ENCODE results near the gene AQP12B.

AQP12B gene

GRCh38 chr2:240648155-240648649 lies 34.5 kb downstream of the AQP12B start:
- DNase-seq (ENCODE audit: low read depth), result no peak
- no peak overlapping the region for H3K4me3 ChIP-seq (ENCODE audit: low read depth, low read length)
- TF ChIP-seq CTCF (IDR thresholded peaks at IDR 0.05; ENCODE audit: low read depth, low read length, missing control alignments), result no peak

GRCh38 chr2:240647503-240648154 lies 35.1 kb downstream of the AQP12B start:
- no peak for DNase-seq (ENCODE audit: low read depth)
- no peak for TF ChIP-seq CTCF (IDR thresholded peaks at IDR 0.05; ENCODE audit: low read depth, low read length, missing control alignments)
- H3K4me3 ChIP-seq (ENCODE audit: low read depth, low read length), result no peak overlapping the region

- TF ChIP-seq CTCF (IDR thresholded peaks at IDR 0.05; ENCODE audit: low read depth, low read length, missing control alignments), result no peak
- no peak overlapping the region for H3K4me3 ChIP-seq (ENCODE audit: low read depth, low read length)
- no peak for DNase-seq (ENCODE audit: low read depth)
These were observed 35.7 kb downstream of the AQP12B start for GRCh38 chr2:240646900-240647502.

GRCh38 chr2:240646176-240646899 lies 36.3 kb downstream of the AQP12B start:
- no peak for TF ChIP-seq CTCF (IDR thresholded peaks at IDR 0.05; ENCODE audit: low read depth, low read length, missing control alignments)
- no peak for DNase-seq (ENCODE audit: low read depth)
- no peak overlapping the region for H3K4me3 ChIP-seq (ENCODE audit: low read depth, low read length)

- no peak for DNase-seq (ENCODE audit: low read depth)
- no peak overlapping the region for H3K4me3 ChIP-seq (ENCODE audit: low read depth, low read length)
- no peak for TF ChIP-seq CTCF (IDR thresholded peaks at IDR 0.05; ENCODE audit: low read depth, low read length, missing control alignments)
These were observed 36.9 kb downstream of the AQP12B start for GRCh38 chr2:240645801-240646175.

- no peak for TF ChIP-seq CTCF (IDR thresholded peaks at IDR 0.05; ENCODE audit: low read depth, low read length, missing control alignments)
- H3K4me3 ChIP-seq (ENCODE audit: low read depth, low read length), result no peak overlapping the region
- DNase-seq (ENCODE audit: low read depth), result no peak
These were observed 37.3 kb downstream of the AQP12B start for GRCh38 chr2:240645346-240645745.

Measured in GM12864 (cell line).